ENCODE measurements around the gene VWA2. TPM values are rescaled to one million over a fixed set of nuclear protein-coding genes. Genes with fewer than 3 reads are reported as not detected.

Gene VWA2
- polyA plus RNA-seq, 2 of the 4 experiments (the other 2 are of a cell fraction): not detected

- FAIRE-seq: no peak
- WGBS (ENCODE audit: missing lambda C conversion rate): 27% methylated on average over 5 of the region's 5 CpGs
Observed at GRCh38 chr10:114323023-114323422, 84.0 kb downstream of the VWA2 start.

DNA sequence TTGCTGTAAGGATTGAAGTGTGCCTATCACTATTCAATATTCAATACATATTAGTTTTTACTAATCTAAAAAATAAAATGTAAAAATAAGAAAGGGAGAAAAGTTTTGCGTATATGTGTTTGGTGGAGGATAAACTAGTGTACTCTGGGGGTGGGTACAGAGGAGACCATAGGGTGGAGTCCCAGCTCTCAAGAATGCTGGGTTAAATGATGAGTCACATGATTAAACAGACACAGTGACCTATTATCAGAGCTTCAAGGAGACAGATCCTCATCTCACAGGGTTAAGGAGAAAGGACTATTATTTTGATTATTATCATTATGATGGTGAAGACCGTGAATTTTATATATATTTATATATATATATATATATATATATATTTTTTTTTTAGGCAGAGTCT, 87.7 kb downstream of the VWA2 start:
- CTCF ChIA-PET: interaction anchor here (0.6 to 3.5 kb wide), 4 partner anchors 10 to 25 kb away, joined by 3 to 18 read pairs (median 6); no protein-coding TSS in a partner anchor
- POLR2A ChIA-PET: interaction anchor here (0.6 kb wide), 1 partner anchor 77 kb away, joined by 3 read pairs; no protein-coding TSS in a partner anchor
- no peak overlapping the region for H3K4me3 ChIP-seq
- peak overlapping the region; percentile 42 to 58; a peak in 4 of 6 replicates for H3K27ac ChIP-seq
- H3K4me1 ChIP-seq: peaks cover 37% of the 10 kb centered on the region
- peak in 1 of 2 experiments; percentile 61; a peak in 2 of 6 replicates for ATAC-seq
- WGBS (ENCODE audit: missing lambda C conversion rate): 44% methylated on average over 2 of the region's 2 CpGs
- peak; percentile 24 to 56 for DNase-seq (ENCODE audit: low read depth in 1 of 2, low spot score in 1 of 2)
- H3K4me2 ChIP-seq: peak overlapping the region; percentile 43; the same call in 1 of the 3 replicates
- TF ChIP-seq HDAC2 (IDR thresholded peaks at IDR 0.05): no peak
- no peak for TF ChIP-seq FOSL2 (IDR thresholded peaks at IDR 0.05)
- TF ChIP-seq FOSL2 (CRISPR knock-in tag; IDR thresholded peaks at IDR 0.05): peak; percentile 43; the same call in 1 of the 2 replicates
- TF ChIP-seq, protein P1, sequence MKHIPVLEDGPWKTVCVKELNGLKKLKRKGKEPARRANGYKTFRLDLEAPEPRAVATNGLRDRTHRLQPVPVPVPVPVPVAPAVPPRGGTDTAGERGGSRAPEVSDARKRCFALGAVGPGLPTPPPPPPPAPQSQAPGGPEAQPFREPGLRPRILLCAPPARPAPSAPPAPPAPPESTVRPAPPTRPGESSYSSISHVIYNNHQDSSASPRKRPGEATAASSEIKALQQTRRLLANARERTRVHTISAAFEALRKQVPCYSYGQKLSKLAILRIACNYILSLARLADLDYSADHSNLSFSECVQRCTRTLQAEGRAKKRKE (CRISPR knock-in tag; IDR thresholded peaks at IDR 0.05; ENCODE audit: low read depth): no peak
- TF ChIP-seq, protein P2, sequence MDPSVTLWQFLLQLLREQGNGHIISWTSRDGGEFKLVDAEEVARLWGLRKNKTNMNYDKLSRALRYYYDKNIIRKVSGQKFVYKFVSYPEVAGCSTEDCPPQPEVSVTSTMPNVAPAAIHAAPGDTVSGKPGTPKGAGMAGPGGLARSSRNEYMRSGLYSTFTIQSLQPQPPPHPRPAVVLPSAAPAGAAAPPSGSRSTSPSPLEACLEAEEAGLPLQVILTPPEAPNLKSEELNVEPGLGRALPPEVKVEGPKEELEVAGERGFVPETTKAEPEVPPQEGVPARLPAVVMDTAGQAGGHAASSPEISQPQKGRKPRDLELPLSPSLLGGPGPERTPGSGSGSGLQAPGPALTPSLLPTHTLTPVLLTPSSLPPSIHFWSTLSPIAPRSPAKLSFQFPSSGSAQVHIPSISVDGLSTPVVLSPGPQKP (IDR thresholded peaks at IDR 0.05; ENCODE audit: low read depth, low read length): no peak
- no peak for TF ChIP-seq POLR2AphosphoS2 (conservative IDR thresholded peaks at IDR 0.05; ENCODE audit: low read length)
- TF ChIP-seq, protein P3, sequence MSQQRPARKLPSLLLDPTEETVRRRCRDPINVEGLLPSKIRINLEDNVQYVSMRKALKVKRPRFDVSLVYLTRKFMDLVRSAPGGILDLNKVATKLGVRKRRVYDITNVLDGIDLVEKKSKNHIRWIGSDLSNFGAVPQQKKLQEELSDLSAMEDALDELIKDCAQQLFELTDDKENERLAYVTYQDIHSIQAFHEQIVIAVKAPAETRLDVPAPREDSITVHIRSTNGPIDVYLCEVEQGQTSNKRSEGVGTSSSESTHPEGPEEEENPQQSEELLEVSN (IDR thresholded peaks at IDR 0.05; ENCODE audit: borderline replicate concordance, low read depth): no peak
- no peak for FAIRE-seq
- no peaks in the 10 kb centered on the region for H3K9me3 ChIP-seq

More at GRCh38 chr10:114323023-114323422, 84.0 kb downstream of the VWA2 start:
- peak overlapping the region; percentile 19 for H3K4me2 ChIP-seq
- H3K9me3 ChIP-seq: no peaks in the 10 kb centered on the region
- POLR2A ChIA-PET: interaction anchor here (0.9 kb wide), 1 partner anchor 44 kb away, joined by 3 read pairs; no protein-coding TSS in a partner anchor
- H3K4me3 ChIP-seq: no peak overlapping the region
- H3K4me1 ChIP-seq: peaks cover 61% of the 10 kb centered on the region
- peak overlapping the region in 1 of 2 experiments; percentile 39; a peak in 1 of 6 replicates for H3K27ac ChIP-seq
- DNase-seq (ENCODE audit: low read depth in 1 of 2, low spot score in 1 of 2): peak in 1 of 2 experiments; percentile 18
- ATAC-seq: no peak
- CTCF ChIA-PET: interaction anchor here (1.1 to 1.8 kb wide), 6 partner anchors 16 to 115 kb away, joined by 3 to 10 read pairs (median 5); no protein-coding TSS in a partner anchor
- TF ChIP-seq NFE2L2 (conservative IDR thresholded peaks at IDR 0.05; ENCODE audit: low read length): no peak
- no peak for TF ChIP-seq ESRRA (IDR thresholded peaks at IDR 0.05; ENCODE audit: borderline replicate concordance, low read length)
- TF ChIP-seq EHMT2 (IDR thresholded peaks at IDR 0.05; ENCODE audit: low read depth): no peak
- TF ChIP-seq HOXA7 (CRISPR knock-in tag; IDR thresholded peaks at IDR 0.05): no peak
- TF ChIP-seq CHD2 (IDR thresholded peaks at IDR 0.05; ENCODE audit: low read length, partially characterized antibody): no peak
- TF ChIP-seq ZC3H11A (IDR thresholded peaks at IDR 0.05): no peak
- TF ChIP-seq SREBF2 (IDR thresholded peaks at IDR 0.05): no peak
- no peak for TF ChIP-seq TP53 (CRISPR knock-in tag; IDR thresholded peaks at IDR 0.05)
- no peak for TF ChIP-seq HOXB5 (CRISPR knock-in tag; IDR thresholded peaks at IDR 0.05)

DNA sequence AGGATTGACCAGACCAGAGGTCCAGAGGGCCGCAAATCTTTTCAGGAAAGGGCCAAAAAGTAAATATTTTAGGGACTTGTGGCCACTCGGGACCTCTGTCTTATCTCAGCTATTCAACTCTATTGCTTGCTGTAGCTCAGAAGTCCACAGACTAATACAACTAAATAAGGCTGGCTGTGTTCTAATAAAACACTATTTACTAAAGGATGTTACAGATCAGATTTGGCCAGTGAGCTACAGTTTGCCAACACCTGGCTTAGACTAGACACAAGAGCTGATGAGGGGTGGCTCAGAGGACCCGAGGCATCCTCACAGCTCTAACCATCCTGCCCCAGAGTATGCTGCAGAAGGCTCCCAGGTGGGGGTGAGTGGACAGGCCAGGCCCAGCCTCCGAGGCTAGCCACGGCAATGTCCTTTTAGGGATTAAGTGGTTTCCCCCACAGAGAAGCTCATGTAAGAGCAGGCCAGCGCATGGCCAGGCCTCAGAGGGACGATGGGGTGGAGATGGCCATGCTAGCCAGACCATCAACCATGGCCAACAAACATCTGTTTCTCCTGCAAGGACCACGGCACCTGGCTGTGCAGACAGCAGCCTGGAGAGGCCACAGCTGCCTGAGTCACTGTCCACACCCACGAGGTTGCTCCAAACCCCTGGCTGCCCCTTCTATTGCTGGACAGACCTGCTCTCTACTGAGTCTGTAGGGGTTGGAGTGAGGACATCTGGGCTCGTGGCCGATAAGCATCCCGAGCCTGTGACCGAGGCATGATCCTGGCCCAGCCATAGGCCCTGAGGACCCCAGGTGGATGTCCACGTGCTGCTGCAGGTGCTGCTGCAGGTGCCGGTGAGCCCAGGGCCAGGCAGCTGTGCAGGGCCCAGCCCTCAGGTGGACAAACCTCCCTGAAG, 88.7 kb downstream of the VWA2 start:
- ChIA-PET POLR2A (interaction anchor here (0.6 kb wide), 1 partner anchor 76 kb away, joined by 4 read pairs; no protein-coding TSS in a partner anchor), CTCF (interaction anchor here (0.6 to 3.5 kb wide), 4 partner anchors 9 to 26 kb away, joined by 3 to 18 read pairs (median 6); no protein-coding TSS in a partner anchor)
- Histone ChIP-seq H3K4me3 (no peak overlapping the region), H3K9me3 (no peaks in the 10 kb centered on the region), H3K4me1 (peaks cover 32% of the 10 kb centered on the region), H3K4me2 (no peak overlapping the region), H3K27ac (peak overlapping the region in 1 of 2 experiments; percentile 58; a peak in 1 of 6 replicates)
- ATAC-seq (no peak; a peak in 1 of 6 replicates), FAIRE-seq (no peak), DNase-seq (ENCODE audit: low read depth in 1 of 2, low spot score in 1 of 2) (no peak)
- TF ChIP-seq REST (IDR thresholded peaks at IDR 0.05) (no peak), TFCP2L1 (CRISPR knock-in tag; IDR thresholded peaks at IDR 0.05) (no peak), NR3C1 (IDR thresholded peaks at IDR 0.05) (no peak), FOSL2 (IDR thresholded peaks at IDR 0.05) (no peak), FOSL2 (CRISPR knock-in tag; IDR thresholded peaks at IDR 0.05) (no peak), CHD4 (IDR thresholded peaks at IDR 0.05; ENCODE audit: borderline replicate concordance) (no peak), CEBPB (IDR thresholded peaks at IDR 0.05) (no peak)
- WGBS (ENCODE audit: missing lambda C conversion rate): 81% methylated on average over 13 of the region's 15 CpGs

Measured in A549 (cell line).